NCI-H345 (cell line): ENCODE measurements around the gene AADAT.

Experiments used
- DNase-seq: peaks from one replicate; lab custom pipeline; 2025; lab: John Stamatoyannopoulos, UW

AADAT gene

DNA sequence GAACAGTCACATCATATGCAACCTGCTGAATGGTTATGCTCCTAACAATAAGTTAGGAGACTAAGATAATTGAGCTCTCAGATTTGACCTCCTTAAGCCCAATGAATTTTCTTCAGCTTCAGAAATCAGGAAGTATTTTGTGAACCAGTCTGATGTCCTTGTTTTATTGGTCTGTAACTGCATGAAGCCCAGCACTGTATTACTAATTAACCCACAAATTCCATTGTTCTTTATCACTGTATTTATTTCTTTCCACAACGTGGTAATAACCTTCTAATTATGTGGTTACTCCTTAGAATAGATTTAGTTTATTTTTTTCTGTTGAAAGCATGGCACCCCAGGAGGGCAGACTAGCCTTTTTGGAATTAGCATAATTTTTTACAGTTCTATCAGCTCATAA is 59.6 kb downstream of the AADAT start:
- no peak for DNase-seq

DNA sequence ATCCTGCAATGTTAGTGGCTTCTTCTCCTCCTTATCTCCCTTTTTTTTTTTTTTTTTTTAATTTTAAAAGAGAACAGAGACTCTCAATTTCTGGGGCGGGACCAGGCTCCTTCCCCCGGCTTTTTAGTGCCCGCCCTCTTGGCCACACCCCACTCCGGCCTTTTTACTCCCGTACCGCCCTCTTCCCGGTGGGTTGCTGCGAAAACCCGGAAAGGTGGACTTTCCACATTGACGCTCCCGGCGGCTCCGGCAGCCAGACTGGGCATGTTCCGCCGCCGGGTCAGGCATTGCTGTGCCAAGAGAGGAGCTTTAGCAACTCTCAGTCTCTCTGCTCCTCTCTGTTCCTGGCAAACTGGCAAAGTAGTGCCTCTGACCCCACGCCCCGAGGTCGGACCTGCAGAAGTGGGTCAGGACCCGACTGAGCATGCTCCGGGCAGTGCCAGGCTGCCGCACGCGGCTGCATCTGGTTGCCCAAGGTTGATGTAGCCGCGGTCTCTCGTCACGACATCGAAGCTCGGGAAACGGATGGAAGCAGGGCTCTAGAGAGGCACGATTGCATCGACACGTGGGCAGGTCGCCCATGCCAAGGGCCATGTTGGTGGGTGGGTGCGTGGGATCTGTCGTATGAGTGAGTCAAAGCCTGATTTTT is 62.5 kb downstream of the AADAT start:
- peak; percentile 90 for DNase-seq

DNA sequence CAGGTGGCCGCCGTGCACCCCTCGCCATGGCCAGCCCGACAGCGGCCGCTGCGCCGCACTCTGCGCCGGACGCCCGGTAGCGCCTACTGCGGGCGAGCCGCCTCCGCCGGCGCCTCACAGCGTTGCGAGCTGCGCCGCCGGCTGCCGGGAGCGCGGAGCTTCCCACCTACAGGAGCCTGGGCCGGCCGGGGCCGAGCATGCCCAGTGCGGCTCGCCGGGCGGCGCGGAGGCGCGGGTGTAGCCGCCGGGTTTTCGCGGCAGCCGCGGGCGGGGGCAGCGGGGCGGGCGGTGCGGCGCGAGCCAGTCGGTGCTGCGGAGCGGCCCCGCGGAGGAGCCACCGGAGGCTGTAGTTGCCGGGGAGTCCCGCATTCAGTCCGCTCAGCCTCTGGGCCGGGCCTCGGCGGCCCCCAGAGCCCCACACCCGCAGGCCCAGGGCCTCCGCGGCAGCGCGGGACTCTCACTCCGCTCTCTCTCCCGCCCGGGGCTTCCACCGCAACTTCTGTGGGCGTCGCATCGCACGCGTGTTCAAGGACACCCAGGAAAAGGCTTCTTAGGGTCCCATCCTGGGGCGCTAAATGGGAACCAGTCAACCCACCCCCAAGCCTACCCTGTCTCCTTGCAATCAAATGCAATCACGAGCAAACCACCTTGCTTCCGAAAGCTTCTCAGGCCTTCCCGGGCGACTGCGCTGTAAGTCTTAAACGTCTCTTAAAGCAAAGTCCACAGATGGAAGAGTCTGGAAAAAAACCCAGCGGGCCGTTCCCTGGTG is 63.3 kb downstream of the AADAT start, which contains the start of gene MFAP3L:
MFAP3L (minus strand) TSS at position 143 of the 769 bp plus-strand sequence. CDS start 20,518 bp downstream, outside the sequence.
- peak; percentile 81 for DNase-seq

DNA sequence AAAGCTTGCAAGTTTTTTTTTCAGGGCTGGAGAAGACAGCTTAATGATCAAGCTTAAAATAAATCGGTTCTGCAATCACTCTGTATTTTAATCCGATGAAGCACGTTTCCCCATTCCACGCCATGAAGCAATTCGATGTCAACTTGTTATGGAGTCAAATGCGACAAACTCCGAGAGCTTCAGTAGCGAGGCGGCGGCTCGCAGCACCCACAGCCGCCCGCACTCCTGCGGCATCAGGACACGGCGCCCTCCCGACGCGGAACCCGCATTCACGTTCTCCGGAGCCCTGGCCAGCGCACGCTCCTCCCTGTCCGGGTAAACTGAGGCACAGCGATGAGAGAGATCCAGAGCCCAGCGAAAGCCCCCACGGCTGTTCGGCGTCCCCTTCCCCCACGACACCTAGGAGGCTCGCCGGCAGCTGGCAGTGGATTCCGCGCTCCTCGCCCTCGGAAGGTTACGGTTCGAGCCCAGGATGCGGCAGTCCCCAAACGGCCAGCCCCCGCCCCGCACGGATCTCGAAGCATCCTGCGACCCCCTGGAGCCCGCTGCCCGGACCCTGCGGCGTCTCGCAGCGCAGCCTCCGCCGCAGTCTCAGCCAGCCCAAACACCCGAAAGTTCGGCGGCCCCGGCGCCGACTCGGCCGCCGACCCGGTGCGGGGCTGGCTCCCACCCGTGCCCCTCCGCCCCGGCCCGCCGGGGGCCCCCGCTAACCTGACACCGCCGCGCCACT is 64.1 kb downstream of the AADAT start:
- no peak for DNase-seq

DNA sequence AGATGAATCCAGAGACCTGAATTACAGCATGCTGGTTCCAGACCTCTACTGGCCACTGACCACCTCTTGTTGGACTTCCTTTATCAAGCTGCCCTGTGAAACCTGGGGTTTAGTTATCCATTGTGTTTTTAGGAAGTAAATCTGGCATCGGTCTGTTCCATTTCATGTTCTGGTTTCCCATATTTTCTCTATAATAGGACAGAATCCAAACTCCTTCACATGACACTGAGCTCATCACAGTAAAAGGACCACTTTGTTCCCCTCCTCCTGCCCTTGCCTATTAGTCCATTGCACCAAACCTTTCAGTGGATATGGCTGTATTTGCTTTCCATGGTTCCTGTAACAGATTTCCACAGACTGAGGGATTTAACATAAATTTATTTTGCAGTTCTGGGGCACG is 67.5 kb downstream of the AADAT start:
- no peak for DNase-seq

DNA sequence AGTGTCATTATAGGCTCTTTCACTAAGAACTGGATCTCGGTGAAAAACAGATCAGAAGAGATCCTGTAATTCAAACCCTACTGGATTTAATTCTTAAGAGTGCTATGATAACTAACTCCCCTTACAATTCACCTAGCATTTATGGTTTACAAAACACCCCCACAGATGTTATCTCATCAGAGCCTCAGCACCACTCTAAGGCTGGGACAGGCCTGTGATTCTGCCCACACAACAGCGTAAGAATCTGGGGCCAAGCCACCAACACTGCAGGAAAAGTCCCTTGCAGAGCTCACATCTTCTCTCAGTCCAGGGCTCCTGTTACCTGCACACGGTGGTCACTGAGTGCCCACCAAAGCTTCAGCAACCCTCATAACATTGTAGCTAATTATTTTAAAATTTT is 72.5 kb downstream of the AADAT start:
- DNase-seq: no peak

DNA sequence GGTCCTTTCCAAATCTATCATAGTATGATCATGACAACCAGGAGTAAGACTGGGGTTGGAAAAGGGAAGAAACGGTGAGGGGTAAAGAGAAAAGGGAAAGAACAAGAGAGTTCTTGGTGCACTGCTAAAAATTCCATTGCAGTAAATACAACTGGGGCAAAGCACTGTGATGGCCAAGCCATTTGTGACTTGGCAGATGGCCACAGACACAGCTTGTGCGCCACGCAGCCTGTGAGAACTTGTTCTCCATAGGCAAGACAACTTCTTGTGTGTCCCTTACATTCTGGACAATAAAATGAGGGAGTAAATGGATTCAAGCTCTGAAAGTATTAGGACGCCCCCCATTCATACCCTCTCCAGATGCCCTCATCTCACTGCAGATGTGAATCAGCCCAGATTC is 74.5 kb downstream of the AADAT start:
- no peak for DNase-seq

DNA sequence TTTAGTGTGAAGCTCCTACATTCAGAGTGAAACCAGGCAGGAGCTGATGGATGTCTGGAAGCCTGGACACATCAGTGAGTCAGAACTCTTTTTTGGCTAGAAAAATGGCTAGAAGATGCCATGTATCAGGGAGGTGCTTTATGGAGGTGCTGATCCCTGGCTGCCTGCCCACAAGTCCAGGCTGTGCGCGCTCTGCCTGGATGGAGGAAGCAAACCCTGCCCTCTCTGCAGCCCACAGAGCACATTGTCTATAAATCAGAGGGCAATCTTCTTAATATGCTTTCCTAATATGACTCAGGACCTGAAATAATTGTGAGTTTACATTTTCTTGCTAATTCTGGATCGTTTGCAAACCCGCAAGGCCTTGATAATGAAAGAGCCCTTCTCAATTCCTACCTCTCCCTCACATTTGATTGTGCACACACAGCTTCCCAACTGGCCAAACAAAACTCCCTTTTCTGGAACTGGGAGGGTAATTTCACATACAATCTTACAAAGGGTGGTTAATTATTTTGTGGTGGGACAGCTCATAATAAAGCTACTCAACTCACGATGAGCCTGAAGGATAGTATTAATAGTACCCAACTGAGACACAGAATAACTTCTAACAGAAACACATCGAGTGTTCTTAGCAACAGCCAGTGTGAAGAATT is 75.3 kb downstream of the AADAT start:
- no peak for DNase-seq

DNA sequence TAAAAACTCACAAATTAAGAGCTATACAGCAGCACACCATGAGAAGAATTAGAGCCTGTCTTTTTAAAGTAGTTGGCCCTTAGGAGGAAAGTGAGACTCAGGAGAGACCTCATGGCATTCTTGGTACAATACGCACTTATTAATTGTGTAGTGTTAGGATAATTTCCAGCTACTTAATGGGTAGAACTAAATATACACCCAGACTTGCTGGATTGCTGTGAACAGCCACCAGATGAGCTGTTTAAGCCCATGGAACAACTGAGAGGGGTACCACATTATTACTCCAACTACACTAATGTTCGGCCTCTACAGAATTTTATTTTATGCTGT is 77.2 kb downstream of the AADAT start:
- DNase-seq: no peak

DNA sequence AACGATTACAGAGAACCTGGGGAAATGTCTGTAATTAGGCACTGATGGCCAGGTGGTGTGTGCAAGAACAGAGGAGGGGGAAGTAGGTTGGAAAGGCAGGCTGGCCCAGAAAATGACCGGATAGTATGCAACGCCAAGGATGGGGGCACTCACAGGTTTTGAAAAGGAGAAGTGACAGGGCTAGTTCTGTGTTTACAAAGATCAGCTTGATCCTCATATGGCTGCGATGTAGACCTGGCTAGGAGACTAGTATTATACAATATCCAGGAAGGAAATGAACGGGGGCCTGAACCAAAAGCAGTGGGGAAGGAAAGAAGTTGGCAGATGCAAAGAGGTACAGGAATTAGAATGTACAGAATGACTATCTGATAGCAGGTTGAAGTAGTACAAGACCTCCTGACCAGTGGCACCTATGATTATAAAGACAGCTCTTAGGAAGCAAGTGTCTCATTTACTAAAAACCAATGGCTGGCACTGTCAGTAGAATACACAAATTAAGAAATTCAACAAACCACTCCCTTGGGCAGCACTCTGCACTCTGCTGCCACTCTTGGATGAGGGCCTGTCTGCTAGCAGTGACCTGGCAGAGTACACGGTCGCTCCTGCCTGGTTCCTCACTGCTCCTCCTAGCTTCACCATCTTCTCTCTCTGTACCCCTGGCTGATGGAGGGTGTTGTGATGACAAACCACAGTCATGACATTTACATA is 77.7 kb downstream of the AADAT start:
- no peak for DNase-seq
